ENCODE data around the gene CD34.

CD34 gene

DNA sequence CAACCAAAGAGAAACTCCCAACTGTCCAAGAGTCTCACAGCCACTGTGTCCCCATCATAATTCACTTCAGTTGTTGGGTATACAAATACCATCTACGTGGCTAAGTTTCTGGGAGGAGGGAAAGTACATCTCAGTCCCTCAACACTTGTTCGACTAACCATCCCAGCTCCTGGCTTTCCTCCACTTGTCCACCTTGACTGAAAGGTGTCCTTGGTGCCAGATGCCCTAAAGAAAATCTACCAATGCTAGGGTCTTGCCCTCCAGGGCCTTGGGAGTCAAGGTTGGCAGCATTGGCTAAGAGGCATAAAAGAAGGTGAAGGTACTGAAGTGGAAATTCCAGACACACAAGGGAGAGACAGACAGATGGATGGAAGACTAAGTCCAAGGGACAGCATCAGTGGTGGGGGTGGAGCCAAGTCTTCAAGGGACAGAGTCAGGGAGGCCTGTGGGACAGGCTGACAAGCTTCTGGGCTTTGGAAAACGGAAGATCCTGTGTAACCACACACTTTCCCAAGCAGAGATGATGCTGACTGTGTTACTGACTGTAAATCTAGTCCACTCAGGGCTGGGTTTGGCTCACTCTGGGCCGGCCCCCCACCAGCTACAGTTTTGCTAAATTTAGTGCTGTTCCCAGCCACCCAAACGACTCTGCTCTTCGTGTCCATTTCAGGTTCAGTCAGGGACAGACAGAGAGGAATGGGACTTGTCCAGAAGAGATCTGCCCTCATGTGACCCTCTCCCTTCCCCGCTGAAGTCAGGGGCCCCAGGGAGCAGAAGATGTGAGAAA, 60.1 kb downstream of the CD34 start:
- DNase-seq (ENCODE audit: low spot score in 2 of 2) (no peak), ATAC-seq (replicated peaks; ENCODE audit: extremely low read depth, poor library complexity, severe bottlenecking) (no peak)
- no peaks in the 10 kb centered on the region for H3K9me3 Mint-ChIP-seq
- H3K4me1 Mint-ChIP-seq: peaks cover 90% of the 10 kb centered on the region
- H3K27me3 Mint-ChIP-seq: no peaks in the 10 kb centered on the region
- H3K36me3 Mint-ChIP-seq (ENCODE audit: insufficient read depth): peaks cover 23% of the 10 kb centered on the region
- peak overlapping the region; percentile 41 for H3K27ac Mint-ChIP-seq (ENCODE audit: low read depth)
- no peak overlapping the region for H3K4me3 Mint-ChIP-seq

GRCh38 chr1:207849646-207850045, 61.3 kb downstream of the CD34 start:
- H3K27me3 Mint-ChIP-seq: no peaks in the 10 kb centered on the region
- H3K27ac Mint-ChIP-seq (ENCODE audit: low read depth): peak overlapping the region; percentile 41
- H3K4me1 Mint-ChIP-seq: peaks cover 91% of the 10 kb centered on the region
- no peaks in the 10 kb centered on the region for H3K9me3 Mint-ChIP-seq
- ATAC-seq (replicated peaks; ENCODE audit: extremely low read depth, poor library complexity, severe bottlenecking): no peak
- no peak for DNase-seq (ENCODE audit: low spot score in 2 of 2)
- peak overlapping the region; percentile 36 for H3K4me3 Mint-ChIP-seq
- H3K36me3 Mint-ChIP-seq (ENCODE audit: insufficient read depth): peaks cover 25% of the 10 kb centered on the region

DNA sequence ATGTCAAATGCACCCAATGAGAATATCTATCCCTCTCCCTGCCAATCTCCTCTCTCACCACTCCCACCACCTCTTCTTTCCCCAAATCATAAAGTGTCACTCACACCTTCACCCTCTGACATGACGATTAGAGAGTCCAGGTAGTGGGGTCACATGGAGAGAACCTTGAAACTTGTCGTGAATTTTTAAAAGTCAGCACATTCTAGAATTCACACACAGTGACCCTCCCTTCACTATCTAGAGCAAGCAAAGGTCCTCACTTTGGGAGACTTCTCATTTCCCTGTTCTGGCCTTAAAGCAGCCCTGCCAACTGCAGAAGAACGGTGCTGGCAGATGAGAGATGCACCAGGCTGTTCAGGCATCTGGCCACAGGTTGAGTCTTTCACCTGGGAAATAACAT, 61.9 kb downstream of the CD34 start:
- H3K27ac Mint-ChIP-seq (ENCODE audit: low read depth): peak overlapping the region; percentile 41
- H3K4me3 Mint-ChIP-seq: peak overlapping the region; percentile 36
- DNase-seq (ENCODE audit: low spot score in 2 of 2) (no peak), ATAC-seq (replicated peaks; ENCODE audit: extremely low read depth, poor library complexity, severe bottlenecking) (no peak)
- H3K36me3 Mint-ChIP-seq (ENCODE audit: insufficient read depth): peaks cover 24% of the 10 kb centered on the region
- H3K9me3 Mint-ChIP-seq: no peaks in the 10 kb centered on the region
- peaks cover 91% of the 10 kb centered on the region for H3K4me1 Mint-ChIP-seq
- no peaks in the 10 kb centered on the region for H3K27me3 Mint-ChIP-seq

GRCh38 chr1:207848234-207848633, 62.7 kb downstream of the CD34 start:
- Mint-ChIP-seq H3K27me3 (no peaks in the 10 kb centered on the region), H3K27ac (ENCODE audit: low read depth) (peak overlapping the region; percentile 41), H3K36me3 (ENCODE audit: insufficient read depth) (peaks cover 22% of the 10 kb centered on the region), H3K4me1 (peaks cover 91% of the 10 kb centered on the region), H3K4me3 (peak overlapping the region; percentile 36), H3K9me3 (no peaks in the 10 kb centered on the region)
- ATAC-seq (replicated peaks; ENCODE audit: extremely low read depth, poor library complexity, severe bottlenecking): peak; percentile 62
- DNase-seq (ENCODE audit: low spot score in 2 of 2): no peak

DNA sequence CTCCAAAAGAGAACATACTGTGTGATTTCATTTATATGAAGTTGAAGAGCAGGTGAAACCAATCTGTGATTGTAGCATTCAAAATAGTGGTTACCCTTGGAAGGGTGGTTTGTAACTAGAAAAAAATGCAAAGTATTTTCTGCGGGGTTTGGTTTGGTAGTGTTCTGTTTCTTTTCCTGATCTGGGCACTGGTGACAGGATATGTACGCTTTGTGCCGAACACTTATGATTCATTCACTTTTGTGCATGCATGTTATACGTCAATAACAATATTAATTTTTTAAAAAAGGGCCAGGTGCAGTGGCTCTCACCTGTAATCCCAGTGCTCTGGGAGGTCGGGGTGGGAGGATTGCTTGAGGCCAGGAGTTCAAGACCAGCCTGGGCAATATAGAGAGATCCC, 63.8 kb downstream of the CD34 start:
- no peaks in the 10 kb centered on the region for H3K9me3 Mint-ChIP-seq
- DNase-seq (ENCODE audit: low spot score in 2 of 2) (no peak), ATAC-seq (replicated peaks; ENCODE audit: extremely low read depth, poor library complexity, severe bottlenecking) (no peak)
- no peak overlapping the region for H3K4me3 Mint-ChIP-seq
- H3K27me3 Mint-ChIP-seq: no peaks in the 10 kb centered on the region
- peaks cover 87% of the 10 kb centered on the region for H3K4me1 Mint-ChIP-seq
- peaks cover 25% of the 10 kb centered on the region for H3K36me3 Mint-ChIP-seq (ENCODE audit: insufficient read depth)
- H3K27ac Mint-ChIP-seq (ENCODE audit: low read depth): no peak overlapping the region

- peak overlapping the region; percentile 45 for H3K27ac Mint-ChIP-seq (ENCODE audit: low read depth)
- ATAC-seq (replicated peaks; ENCODE audit: extremely low read depth, poor library complexity, severe bottlenecking): no peak
- H3K9me3 Mint-ChIP-seq: no peaks in the 10 kb centered on the region
- no peaks in the 10 kb centered on the region for H3K27me3 Mint-ChIP-seq
- H3K4me1 Mint-ChIP-seq: peaks cover 80% of the 10 kb centered on the region
- no peak for DNase-seq (ENCODE audit: low spot score in 2 of 2)
- peaks cover 28% of the 10 kb centered on the region for H3K36me3 Mint-ChIP-seq (ENCODE audit: insufficient read depth)
- H3K4me3 Mint-ChIP-seq: no peak overlapping the region
Measured at GRCh38 chr1:207845109-207845508, 65.8 kb downstream of the CD34 start.

- Mint-ChIP-seq H3K27ac (ENCODE audit: low read depth) (peak overlapping the region; percentile 82), H3K36me3 (ENCODE audit: insufficient read depth) (peaks cover 29% of the 10 kb centered on the region), H3K9me3 (no peaks in the 10 kb centered on the region), H3K4me1 (peaks cover 81% of the 10 kb centered on the region), H3K27me3 (no peaks in the 10 kb centered on the region), H3K4me3 (no peak overlapping the region)
- DNase-seq (ENCODE audit: low spot score in 2 of 2) (no peak), ATAC-seq (replicated peaks; ENCODE audit: extremely low read depth, poor library complexity, severe bottlenecking) (no peak)
Measured at GRCh38 chr1:207844371-207844770, 66.6 kb downstream of the CD34 start.

GRCh38 chr1:207842506-207842905, 68.4 kb downstream of the CD34 start:
- no peak for ATAC-seq (replicated peaks; ENCODE audit: extremely low read depth, poor library complexity, severe bottlenecking)
- Mint-ChIP-seq H3K9me3 (no peaks in the 10 kb centered on the region), H3K4me1 (peaks cover 81% of the 10 kb centered on the region), H3K36me3 (ENCODE audit: insufficient read depth) (peaks cover 25% of the 10 kb centered on the region), H3K4me3 (no peak overlapping the region), H3K27ac (ENCODE audit: low read depth) (no peak overlapping the region), H3K27me3 (no peaks in the 10 kb centered on the region)
- no peak for DNase-seq (ENCODE audit: low spot score in 2 of 2)

DNA sequence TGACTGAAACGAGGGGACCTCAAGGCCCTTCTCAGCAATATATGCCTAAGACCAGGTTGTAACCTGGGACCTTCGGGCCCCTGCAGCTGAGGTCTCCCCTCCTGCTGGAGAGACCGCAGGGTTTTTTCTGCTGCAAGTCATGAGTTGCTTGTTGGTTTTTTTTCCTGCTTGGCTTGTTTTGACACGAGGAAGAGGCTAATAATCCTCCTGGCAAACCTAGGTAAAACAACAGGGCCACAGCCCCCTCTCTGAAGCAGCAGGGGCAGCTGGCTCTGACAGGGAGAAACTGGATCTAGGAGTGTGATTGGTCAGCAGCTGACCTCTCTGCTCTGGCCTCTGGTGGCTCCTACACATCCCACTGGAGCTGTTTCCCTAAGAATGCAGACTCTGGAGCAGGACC, 69.0 kb downstream of the CD34 start:
- H3K4me1 Mint-ChIP-seq: peaks cover 85% of the 10 kb centered on the region
- no peak for ATAC-seq (replicated peaks; ENCODE audit: extremely low read depth, poor library complexity, severe bottlenecking)
- no peaks in the 10 kb centered on the region for H3K27me3 Mint-ChIP-seq
- H3K9me3 Mint-ChIP-seq: no peaks in the 10 kb centered on the region
- no peak overlapping the region for H3K4me3 Mint-ChIP-seq
- peaks cover 25% of the 10 kb centered on the region for H3K36me3 Mint-ChIP-seq (ENCODE audit: insufficient read depth)
- DNase-seq (ENCODE audit: low spot score in 2 of 2): no peak
- no peak overlapping the region for H3K27ac Mint-ChIP-seq (ENCODE audit: low read depth)

DNA sequence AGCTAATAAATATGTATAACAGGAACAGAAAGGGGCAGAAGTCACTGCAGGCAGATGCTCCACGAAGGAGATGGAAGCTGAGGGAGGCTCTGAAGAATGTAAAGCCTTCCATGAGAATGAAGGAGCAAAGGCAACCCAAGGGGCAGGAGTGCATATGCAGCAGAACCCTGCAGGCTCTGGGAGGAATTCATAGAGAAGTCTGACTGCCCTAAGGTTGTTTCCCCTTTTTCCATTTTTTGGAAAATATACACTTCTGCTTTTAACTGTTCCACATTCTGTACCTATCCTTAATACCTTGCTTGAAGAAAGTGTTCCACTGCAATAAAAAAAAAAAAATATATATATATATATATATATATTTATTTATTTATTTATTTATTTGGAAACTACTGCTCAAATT, 69.6 kb downstream of the CD34 start:
- peaks cover 25% of the 10 kb centered on the region for H3K36me3 Mint-ChIP-seq (ENCODE audit: insufficient read depth)
- peaks cover 86% of the 10 kb centered on the region for H3K4me1 Mint-ChIP-seq
- ATAC-seq (replicated peaks; ENCODE audit: extremely low read depth, poor library complexity, severe bottlenecking) (no peak), DNase-seq (ENCODE audit: low spot score in 2 of 2) (no peak)
- no peak overlapping the region for H3K4me3 Mint-ChIP-seq
- no peak overlapping the region for H3K27ac Mint-ChIP-seq (ENCODE audit: low read depth)
- H3K9me3 Mint-ChIP-seq: no peaks in the 10 kb centered on the region
- H3K27me3 Mint-ChIP-seq: no peaks in the 10 kb centered on the region

- Mint-ChIP-seq H3K36me3 (ENCODE audit: insufficient read depth) (peaks cover 22% of the 10 kb centered on the region), H3K9me3 (no peaks in the 10 kb centered on the region), H3K4me3 (no peak overlapping the region), H3K27ac (ENCODE audit: low read depth) (peak overlapping the region; percentile 50), H3K4me1 (peaks cover 87% of the 10 kb centered on the region), H3K27me3 (no peaks in the 10 kb centered on the region)
- DNase-seq (ENCODE audit: low spot score in 2 of 2) (no peak), ATAC-seq (replicated peaks; ENCODE audit: extremely low read depth, poor library complexity, severe bottlenecking) (no peak)
Measured at GRCh38 chr1:207840380-207840779, 70.5 kb downstream of the CD34 start.

- peaks cover 18% of the 10 kb centered on the region for H3K36me3 Mint-ChIP-seq (ENCODE audit: insufficient read depth)
- H3K4me3 Mint-ChIP-seq: no peak overlapping the region
- H3K27me3 Mint-ChIP-seq: no peaks in the 10 kb centered on the region
- no peak for DNase-seq (ENCODE audit: low spot score in 2 of 2)
- no peak for ATAC-seq (replicated peaks; ENCODE audit: extremely low read depth, poor library complexity, severe bottlenecking)
- peak overlapping the region; percentile 67 for H3K27ac Mint-ChIP-seq (ENCODE audit: low read depth)
- H3K4me1 Mint-ChIP-seq: peaks cover 87% of the 10 kb centered on the region
- no peaks in the 10 kb centered on the region for H3K9me3 Mint-ChIP-seq
Measured at GRCh38 chr1:207839083-207839413, 71.9 kb downstream of the CD34 start.

DNA sequence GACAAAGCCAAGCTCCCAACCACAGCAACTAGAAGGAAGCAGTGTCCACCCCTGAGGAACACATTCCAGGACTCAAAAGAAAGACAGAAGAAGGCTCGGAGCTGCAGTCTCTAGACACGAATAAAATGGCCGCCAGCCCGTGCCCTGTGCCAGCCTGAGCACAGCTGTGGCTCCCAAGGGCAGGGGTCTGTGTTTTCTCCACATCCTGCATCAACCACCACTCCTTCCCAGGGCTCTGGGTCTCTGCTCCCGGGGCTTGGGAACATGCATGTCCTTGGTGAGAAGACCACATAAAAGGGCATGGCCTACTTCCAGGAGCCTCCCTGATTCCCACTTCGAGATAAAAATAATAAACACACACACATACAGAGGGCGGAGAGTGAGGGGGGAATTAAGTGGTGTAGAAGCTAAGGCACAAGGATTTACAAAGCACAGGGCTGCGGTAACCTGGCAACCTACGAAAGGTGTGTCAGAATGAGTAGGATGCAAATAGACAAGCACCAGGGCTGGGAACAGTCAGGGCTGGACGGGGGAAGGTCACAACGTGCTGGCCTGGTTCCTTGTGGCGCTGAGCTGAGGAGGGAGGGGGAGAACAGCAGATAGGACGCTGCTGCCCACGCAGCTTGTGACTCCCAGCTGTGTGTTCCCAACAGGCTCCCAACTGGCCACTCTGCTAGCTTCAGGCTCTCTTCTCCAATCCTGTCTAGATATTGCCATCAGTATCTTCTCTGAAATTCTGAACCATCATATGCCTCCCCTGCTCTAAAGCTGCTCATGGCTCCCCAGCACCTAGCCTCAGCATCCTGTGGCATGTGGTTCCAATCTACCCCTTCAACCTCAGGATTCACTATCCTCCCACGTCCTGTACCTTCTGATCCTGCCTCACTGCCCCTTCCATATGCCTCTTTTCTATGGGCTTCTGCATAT, 72.5 kb downstream of the CD34 start:
- peak overlapping the region; percentile 99 for H3K27ac Mint-ChIP-seq (ENCODE audit: low read depth)
- no peaks in the 10 kb centered on the region for H3K27me3 Mint-ChIP-seq
- no peak overlapping the region for H3K4me3 Mint-ChIP-seq

More for the DNA sequence above, 72.5 kb downstream of the CD34 start:
- H3K36me3 Mint-ChIP-seq (ENCODE audit: insufficient read depth): peaks cover 18% of the 10 kb centered on the region
- DNase-seq (ENCODE audit: low spot score in 2 of 2) (no peak), ATAC-seq (replicated peaks; ENCODE audit: extremely low read depth, poor library complexity, severe bottlenecking) (no peak)
- no peaks in the 10 kb centered on the region for H3K9me3 Mint-ChIP-seq
- peaks cover 87% of the 10 kb centered on the region for H3K4me1 Mint-ChIP-seq

Data from central memory CD8-positive, alpha-beta T cell (primary cell).